ENCODE measurements around the gene ULK1.

Gene ULK1

GRCh38 chr12:131892711-131893604 is 1.5 kb upstream of the ULK1 start:
- DNase-seq = no peak

GRCh38 chr12:131893605-131894312 is 663 bp upstream of the ULK1 start:
- no peak for DNase-seq

- DNase-seq = no peak
These were observed 688 bp downstream of the ULK1 start for GRCh38 chr12:131894981-131895639.

GRCh38 chr12:131895640-131896079 is 1.2 kb downstream of the ULK1 start:
- DNase-seq = no peak

- no peak for DNase-seq
These were observed 1.8 kb downstream of the ULK1 start for GRCh38 chr12:131896080-131896810.

- no peak for DNase-seq
These were observed 2.4 kb downstream of the ULK1 start for GRCh38 chr12:131896811-131897270.

GRCh38 chr12:131897276-131897675 is 2.9 kb downstream of the ULK1 start:
- no peak for DNase-seq

GRCh38 chr12:131897875-131898274 is 3.5 kb downstream of the ULK1 start:
- DNase-seq = no peak

GRCh38 chr12:131900397-131900796 is 6.0 kb downstream of the ULK1 start:
- no peak for DNase-seq

GRCh38 chr12:131901431-131902331 is 7.3 kb downstream of the ULK1 start:
- DNase-seq = no peak

- no peak for DNase-seq
These were observed 8.2 kb downstream of the ULK1 start for GRCh38 chr12:131902332-131903241.

- no peak for DNase-seq
These were observed 9.1 kb downstream of the ULK1 start for GRCh38 chr12:131903270-131904255.

GRCh38 chr12:131904346-131904745 is 9.9 kb downstream of the ULK1 start:
- no peak for DNase-seq

GRCh38 chr12:131905081-131905629 is 10.7 kb downstream of the ULK1 start:
- no peak for DNase-seq

GRCh38 chr12:131905630-131906091 is 11.2 kb downstream of the ULK1 start:
- DNase-seq = no peak

- DNase-seq = no peak
These were observed 13.1 kb downstream of the ULK1 start for GRCh38 chr12:131907379-131908091.

- DNase-seq = no peak
These were observed 14.0 kb downstream of the ULK1 start for GRCh38 chr12:131908092-131909080.
